NCI-H345 (cell line): ENCODE measurements around the gene MACC1.

Experiments used
- DNase-seq: peaks from one replicate; lab custom pipeline; 2025; lab: John Stamatoyannopoulos, UW

The MACC1 gene

DNA sequence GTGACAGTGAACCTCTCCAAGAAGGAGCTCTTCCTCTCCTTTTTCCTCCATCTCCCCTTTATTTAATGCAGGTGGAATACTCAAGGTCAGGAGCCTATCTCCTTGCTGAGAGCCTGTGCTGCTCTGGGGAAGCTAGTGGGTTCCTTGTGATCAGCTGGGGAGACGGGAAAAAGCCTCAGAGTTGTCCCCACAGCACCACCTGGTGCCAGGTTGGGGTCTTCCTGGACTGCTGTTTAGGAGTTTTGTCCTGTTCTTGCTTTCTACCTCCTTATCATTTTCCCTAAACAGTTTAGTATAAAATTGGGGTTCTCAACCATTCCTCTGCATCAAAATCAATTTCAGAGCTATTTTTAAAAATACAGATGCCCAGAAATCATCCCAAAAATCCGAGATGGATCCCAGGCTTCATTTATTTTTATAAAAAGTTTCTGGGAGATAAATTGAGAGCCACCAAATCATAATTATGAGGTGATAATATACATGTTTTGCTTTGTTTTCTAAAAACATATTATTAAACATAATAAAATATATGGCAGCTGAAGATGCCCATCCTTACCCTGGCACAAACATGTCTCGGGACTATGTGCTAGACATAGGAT lies 44.3 kb downstream of the MACC1 start:
- DNase-seq = peak; percentile 25

DNA sequence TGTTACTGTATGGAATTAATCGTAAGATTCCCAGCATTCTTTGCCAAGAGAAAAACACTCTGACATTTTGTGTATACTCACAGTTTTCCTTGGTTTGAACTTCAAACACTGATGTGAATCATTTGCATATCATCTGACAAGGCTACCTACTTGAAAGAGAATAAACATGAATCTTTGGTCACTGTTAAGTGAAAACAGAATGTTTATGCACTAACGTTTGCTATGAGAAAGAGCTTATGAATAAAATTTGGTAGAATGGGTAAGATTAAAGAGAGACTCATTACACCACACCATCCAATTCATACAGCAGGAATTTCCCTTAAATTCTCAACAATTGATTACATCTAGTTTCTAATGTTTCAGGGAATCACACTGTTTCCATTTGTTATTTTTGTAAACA lies 46.6 kb downstream of the MACC1 start:
- DNase-seq = no peak

DNA sequence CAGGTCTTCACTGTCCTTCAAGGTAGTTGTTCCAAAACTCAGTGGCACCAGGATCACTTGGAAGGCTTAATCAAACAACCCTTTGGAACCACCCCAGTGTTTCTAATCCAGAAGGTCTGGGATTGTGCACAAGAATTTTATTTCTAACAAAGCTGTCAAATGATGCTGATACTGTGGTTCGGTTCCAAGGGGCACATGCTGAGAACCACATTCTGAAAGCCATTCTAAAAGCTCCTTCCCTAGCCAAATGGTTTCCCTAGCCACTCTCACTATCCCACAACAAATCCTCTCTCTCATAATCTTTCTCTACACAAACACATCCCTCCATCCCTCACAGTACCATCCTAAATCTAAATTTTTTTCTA lies 52.1 kb downstream of the MACC1 start:
- no peak for DNase-seq

DNA sequence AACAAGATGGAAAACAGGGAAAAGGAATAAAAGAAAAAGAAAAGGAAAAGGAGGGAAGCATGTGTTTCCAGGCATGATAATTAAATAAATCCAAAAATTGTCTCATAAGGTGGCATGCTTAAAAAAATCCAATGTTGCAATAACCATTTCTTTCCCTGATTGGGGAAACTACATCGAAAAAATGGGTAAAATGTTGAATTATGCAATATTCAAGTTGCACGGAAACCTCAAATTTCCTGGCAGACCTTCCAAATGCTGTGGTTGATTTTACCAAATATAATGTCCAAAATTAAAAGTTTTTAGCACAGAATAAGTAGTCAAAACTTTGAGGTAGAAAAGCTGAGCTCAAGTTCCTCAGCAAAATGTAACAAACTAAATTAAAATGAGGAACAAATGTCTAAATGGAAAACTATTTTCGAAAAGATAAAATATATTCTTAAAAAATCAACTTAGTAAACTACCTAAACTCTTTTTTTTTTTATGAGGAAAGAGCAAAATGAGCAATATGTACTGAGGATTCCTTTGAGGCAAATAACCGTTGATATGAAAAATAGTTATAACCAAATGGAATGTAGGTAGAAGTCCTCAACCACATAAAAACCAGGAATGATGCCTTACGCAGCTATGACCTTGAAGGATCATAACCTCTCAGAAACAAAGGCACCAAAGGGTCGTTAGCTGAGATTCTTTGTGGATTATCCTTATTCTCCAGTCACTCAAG lies 52.6 kb downstream of the MACC1 start:
- no peak for DNase-seq

DNA sequence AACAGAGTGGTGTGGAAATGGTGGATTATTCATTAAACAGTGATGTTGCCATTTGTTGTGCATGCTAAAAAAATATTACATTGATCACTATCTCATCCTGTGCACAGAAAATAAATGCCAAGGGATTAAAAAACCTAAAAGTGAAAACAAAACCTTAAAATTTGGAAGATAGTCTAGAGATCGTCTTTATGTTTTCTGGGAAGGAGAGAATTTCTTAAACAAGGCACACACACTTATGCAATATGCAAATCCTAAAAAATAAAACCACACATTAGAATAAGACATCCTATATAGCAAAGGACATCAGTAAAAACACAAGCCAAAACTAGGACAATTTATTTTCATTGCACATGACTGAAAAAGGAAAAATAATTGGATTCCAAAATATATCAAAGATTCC lies 54.5 kb downstream of the MACC1 start:
- DNase-seq = no peak

DNA sequence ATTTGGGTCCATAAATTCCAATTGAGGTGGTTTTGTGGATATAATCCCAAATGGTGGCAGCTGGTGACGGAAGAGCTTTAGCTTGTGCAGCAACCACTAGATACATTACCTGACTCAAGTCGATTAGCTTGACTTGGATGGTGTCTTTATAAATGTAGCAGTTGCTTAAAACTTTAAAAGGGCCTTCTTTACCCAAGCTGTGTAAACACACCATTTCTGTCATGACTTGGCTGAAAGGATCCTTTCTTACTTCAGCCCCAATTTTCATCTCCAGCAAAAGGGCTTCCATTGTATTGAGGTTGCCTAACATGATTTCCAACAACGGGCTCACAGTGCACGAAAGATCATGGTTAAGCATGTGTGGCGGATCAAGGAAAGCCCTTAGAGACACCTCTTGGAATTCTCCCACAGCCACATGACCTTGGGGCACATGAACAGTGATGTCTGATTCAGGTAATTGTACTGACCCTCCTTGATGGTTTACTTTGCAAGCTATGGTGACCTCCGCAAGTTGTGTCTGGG lies 57.9 kb downstream of the MACC1 start:
- no peak for DNase-seq

DNA sequence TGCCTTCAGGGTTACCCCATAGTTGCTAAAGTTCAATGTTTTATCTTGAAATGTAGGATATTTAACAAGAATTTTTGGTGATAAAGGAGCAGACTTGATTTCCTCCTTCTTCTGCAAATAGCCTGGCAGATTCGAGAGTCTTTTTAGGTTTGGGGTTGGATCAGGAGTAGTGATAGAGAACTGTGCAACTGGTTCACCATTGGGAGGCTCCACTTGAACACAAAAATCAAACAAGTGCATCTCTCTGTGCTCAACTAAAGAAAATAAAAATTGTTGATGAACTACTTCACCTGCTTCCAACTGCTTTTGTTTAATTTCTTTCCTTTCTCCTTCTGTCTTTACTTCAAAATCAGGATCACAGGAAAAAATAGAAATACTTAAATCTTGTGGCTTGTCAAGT lies 58.5 kb downstream of the MACC1 start:
- DNase-seq = peak; percentile 14

DNA sequence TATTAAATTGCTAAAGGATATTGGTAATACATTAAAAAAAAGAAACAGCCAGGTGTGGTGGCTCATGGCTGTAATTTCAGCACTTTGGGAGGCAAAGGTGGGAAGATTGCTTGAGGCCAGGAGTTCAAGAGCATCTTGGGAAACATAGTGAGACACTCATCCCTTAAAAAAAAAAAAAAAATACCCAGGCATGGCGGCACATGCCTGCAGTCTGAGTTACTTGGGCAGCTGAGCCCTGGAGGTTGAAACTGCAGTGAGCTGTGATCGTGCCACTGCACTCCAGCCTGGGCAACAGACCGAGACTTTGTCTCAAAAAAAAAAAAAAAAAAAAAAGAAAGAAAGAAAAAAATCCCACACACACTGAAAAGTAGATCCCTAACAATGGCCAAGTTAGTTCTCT lies 59.7 kb downstream of the MACC1 start:
- DNase-seq = no peak

DNA sequence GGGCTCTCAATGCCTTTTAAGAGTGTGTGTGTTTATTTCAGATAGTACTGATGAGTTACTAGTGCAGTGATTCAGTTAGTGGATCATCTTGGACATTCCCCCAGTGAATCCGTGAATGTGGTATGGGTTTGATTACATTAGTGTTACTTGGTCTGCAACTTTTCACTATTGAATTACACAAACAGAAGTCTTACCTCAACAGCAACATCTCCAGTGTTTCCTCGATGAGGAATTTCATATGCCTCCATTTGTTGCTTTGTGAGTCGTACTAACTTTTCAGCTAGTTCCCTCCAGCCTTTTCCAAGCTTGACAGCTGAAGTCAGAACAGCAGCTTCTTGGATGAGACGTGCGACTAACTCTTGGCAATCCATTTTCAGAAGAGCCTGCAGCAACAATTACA lies 63.2 kb downstream of the MACC1 start:
- DNase-seq = no peak

DNA sequence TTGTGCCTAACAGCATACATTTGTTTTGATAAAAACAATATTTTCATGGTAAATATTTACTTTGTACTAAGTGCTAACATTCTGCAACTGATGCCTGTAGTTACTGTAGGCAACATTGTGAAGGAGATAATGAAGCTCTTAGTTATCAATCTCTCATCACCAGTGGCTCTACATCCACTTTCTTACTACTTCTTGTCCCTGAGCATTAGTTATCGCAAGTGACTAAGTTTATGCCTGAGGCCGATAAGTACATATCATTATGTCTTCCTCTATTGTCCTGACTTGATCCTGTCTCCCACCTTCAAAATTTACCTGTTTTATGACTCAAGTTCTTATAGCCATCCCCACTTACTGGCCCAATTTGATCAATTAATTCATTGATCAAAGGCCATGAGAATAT lies 63.6 kb downstream of the MACC1 start:
- no peak for DNase-seq

DNA sequence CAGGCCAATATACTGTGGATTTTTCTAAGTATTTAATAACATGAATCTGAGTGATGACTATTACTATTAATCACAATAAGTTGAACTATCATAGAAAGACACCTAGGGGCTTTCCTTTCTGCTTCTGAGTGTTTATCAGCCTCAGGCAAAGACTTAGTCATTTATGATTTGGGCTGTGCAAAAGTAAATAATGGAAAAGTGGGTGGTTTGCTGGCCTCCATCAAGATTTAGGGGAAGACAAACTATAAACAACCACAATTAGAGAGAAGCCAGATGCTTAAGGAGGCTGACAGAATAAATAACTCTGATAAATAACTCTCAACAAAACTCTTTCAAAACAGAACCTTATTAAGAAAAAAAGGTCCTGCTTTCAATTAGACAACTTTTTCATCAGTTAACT lies 64.7 kb downstream of the MACC1 start:
- no peak for DNase-seq

DNA sequence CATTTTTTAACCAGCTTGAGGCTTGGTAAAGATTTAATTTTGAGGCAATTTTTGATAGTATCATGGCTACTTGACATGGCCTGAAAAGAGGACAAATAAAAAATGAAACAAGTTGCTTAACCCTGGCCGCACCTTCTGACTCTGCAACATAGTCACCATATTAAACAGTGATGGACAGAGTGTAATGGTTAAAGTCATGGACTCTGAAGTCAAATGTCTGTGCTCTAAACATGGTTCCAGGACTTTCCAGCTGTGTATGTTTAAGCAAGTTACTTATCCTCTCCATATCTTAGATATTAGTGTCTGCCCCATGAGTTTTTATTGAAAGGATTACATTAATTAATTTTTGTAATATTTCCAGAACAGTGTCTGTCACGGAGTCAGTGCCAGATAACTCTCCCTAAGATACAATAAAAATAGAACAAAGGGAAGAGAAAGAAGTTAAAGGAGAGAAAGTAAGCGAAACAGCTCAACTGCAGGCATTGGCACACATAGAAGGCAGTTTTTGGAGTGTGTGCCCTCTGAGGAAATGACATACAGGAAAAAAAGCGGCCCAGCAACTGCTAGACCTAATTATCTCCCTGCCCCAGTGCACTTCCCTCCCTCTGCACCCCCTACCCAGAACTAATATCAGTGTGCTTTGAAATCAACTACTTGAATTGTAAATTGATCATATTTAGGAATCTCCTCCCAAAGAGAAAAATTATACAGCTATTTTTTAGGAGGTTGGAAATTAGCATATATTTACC lies 65.3 kb downstream of the MACC1 start:
- no peak for DNase-seq

DNA sequence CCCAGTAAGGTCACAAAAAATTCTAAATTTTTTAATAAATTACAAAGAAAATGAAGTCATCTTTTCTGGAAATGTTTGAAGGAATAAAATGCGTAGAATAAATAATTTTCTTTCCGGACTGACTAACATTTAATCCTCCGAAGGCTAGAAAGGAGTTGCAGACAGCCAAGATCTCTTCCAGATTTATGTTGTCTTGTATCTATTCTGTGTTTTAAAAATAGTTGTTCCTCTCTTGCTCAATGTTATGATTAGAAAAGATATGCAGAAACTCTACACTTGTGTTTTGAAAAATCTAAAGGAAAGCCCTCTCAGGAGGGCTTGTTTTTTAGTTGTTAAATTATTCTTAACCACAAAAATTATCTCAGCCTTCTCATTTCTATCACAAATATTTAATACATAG lies 70.7 kb downstream of the MACC1 start:
- no peak for DNase-seq

DNA sequence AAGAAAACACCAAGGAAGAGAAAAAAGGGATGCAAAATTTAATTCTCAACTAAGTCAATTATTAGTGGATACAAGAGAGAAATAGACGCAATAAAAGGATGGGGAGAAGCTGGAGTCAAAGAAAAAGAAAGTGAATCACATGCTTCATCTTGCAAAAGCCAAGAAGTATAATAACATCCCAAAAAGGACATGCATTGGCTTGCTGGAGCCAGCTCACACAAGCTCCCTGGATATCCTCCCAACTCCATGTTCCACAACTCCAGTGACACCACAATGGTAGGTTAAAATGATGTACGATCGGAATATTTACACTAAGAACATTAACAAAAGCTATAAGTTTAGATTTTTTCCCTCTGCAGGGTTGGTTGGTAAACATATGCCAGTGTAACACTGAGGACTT lies 72.4 kb downstream of the MACC1 start:
- no peak for DNase-seq

DNA sequence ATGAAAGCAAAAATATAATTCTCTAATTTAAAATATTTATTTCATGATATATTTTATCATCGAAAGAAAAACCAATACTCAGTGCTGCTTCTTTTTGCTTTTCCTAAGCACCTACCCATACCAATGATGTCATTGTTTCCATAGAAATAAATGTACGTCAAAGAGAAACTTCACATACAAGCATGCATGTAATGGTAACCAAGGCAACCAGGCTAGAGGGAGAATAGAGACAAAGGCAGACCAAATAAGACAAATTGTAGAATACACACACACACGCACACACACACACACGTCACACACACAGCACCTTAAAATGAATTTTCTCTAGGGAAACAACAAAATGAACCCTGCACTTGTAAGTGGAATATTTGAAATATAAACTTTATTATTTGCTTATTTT lies 75.5 kb downstream of the MACC1 start:
- peak; percentile 37 for DNase-seq

DNA sequence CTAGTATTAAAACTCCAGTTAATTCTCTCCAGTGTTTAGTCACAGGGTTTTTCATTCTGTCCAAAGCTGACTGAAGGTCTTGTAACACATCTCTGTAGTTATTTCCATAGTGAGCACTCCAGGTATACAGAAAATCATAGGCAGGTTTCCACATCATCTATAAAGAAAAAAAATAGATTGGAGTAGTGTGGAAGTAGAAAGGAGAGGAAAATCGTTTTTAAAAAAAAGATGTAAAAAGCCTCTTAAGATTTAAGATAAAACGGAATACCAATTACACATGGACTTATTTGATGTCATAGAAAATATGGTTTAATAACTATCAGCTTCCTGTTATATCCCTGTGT lies 76.2 kb downstream of the MACC1 start:
- DNase-seq = no peak

DNA sequence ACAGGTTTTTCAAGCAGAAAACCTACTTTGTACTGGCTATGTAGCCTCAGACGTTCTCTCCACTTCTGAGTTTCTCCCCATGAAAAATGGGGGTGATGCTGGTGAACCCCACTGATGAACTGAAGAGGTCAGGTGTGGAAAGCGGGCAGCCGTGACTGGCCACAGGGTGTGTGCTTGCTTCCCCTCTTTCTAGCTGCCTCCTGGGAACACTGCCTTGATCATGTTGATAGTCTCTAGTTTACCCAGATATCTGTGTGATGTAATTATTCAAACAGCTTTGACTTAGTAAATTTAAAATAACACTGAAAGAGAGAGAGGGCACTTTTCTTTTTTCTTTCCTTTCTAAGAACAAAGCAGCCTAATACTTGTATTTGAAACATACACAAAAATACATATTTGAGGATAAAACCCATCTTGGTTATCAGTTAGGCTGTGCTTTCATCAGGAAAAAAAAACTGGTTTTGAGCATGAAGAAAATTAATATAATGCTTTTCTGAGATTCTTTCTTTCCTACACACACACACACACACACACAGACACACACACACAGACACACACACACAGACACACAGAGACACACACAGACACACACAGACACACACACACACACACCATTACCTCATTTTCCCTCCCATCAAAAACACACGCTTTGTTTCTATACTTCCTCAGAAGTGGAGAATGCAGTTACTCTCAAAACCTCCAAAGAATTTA lies 76.7 kb downstream of the MACC1 start:
- no peak for DNase-seq

DNA sequence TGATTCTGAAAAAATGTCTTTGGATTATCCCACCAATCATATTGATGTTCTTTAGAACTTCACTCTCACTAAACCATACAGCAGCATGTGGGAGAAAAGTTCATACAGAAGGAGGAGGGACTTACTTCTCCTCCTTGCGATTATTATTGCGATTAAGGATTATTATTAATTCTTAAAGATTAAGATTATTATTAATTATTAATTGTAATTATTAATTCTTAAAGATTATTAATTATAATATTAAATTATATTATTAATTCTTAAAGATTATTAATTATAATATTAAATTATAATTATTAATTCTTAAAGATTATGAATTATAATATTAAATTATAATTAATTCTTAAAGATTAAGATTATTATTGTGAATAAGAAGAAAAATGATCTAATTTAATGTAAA lies 80.5 kb downstream of the MACC1 start:
- DNase-seq = no peak

DNA sequence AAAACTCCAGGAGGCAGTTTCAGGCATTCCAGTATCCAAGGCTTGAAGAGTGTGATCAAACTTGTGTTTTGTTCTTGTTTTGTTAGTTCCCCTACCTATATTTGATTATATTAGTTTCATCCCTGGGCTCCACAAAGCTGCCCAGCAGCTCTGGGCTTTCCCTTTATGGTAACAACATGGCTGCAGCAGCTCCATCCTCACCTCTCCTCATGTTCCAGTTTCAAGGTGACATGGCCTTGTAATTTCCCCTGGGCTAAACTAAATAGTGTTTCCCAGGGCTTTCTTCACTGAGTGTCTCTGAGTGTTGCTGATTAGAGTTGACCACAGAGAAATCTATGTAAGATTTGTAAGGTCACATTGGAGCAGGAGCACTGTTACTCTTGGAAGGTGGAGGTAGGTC lies 83.4 kb downstream of the MACC1 start:
- no peak for DNase-seq

DNA sequence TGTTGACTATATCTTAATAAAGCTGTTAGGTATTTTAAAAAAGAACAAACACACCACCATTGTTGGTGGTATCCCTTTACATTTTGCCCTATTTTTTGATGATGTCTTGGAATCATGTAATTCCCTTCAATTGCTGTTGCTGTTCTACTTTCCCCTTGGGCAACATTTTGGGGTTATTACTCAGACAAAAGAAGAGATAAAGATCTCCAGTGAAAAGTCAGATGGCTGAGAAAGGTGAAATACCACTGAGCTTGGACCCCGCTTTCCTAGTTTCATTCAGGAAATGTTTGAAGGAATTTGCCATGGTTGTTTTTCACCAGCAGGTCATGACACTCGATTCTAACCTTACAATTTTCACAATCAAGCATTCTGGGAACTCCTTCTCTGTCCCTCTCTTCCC lies 84.6 kb downstream of the MACC1 start:
- DNase-seq = no peak

DNA sequence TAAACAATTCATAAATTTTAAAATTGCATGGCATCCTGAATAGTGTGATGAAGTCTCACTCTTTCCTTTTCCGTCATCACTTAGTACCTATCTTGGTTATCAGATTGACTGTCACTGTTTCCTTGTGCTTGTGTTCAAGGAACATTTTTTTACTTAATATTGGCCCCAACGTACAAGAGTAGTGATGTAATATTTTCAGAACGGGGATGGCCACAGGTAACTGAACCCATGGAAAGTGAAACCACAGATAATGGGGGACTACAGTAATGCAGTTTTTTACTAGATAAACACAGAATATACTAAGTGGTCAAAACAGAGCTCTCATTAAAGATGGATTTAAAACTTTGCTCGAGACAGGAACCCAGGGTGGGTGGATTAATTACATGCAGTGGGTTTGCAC lies 85.4 kb downstream of the MACC1 start:
- no peak for DNase-seq

DNA sequence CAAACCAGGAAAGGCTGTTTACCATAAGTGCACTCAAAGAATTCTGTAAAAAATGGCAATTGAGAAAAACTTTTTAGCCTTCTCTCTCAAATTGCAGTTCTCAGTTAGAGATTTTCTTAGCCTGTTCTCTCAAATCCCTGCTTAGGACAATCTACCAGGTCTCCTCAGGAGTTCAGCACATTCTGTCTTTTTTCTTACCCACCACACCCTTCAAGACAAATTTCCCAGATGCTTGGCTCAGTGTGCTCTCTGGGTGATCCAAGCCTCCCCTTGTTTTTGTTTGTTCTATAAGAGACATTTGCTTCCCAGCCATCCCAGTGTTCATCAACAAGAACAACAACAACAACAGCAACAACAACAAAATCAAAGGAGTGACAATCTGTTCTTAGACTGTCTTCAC lies 87.3 kb downstream of the MACC1 start:
- DNase-seq = no peak

DNA sequence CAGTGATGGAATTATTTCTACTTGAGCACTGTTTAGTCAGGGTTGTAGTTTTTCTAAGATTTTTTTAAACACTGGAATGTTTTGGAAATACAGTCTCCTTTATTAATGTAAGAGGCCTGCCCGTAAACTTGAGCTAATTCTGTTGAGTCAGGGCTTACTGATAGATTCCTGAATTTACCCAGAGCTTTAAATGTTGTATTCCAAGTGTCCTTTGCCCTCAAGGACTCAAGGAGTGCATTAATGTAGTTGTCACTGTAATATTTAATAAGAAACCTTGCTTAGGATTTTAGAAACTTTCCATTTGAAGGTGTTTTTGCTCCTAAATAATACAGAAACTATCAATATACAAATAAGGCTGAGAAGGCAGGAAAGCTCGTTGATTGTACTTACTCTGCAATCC lies 89.2 kb downstream of the MACC1 start:
- no peak for DNase-seq
